Neural crest cell (in vitro differentiated cells): ENCODE data around the gene NFS1. TPM values are rescaled to one million over a fixed set of nuclear protein-coding genes. Genes with fewer than 3 reads are reported as not detected.

Experiments used
- DNase-seq: peaks from one replicate; pipeline ENCODE4 v3.0.0; 2021; ENCODE audit warnings: low read depth, mixed read lengths, low spot score
- H3K27ac Mint-ChIP-seq: one replicate; pipeline ENCODE4 v1.8.0; 2021; ENCODE audit warnings: mild to moderate bottlenecking, mixed read lengths; ENCODE audit not compliant: unreplicated experiment
- H3K27me3 Mint-ChIP-seq: 2 replicates; pipeline ENCODE4 v1.8.0; 2021; ENCODE audit warnings: low read depth, mild to moderate bottlenecking, mixed read lengths
- H3K36me3 Mint-ChIP-seq: 2 replicates; pipeline ENCODE4 v1.8.0; 2021; ENCODE audit warnings: low read depth, mild to moderate bottlenecking, mixed read lengths
- H3K4me1 Mint-ChIP-seq: 2 replicates; pipeline ENCODE4 v1.8.0; 2021; ENCODE audit warnings: mixed read lengths
- H3K4me3 Mint-ChIP-seq: one replicate; pipeline ENCODE4 v1.8.0; 2021; ENCODE audit warnings: mild to moderate bottlenecking, mixed read lengths
- H3K9me3 Mint-ChIP-seq: 2 replicates; pipeline ENCODE4 v1.8.0; 2021; ENCODE audit warnings: mixed read lengths
- total RNA-seq: library from RNA; stranded (reverse); gene quantifications from 2 replicates; pipeline ENCODE4 v1.2.1, GENCODE V29; 2021
- TF ChIP-seq, protein P1 (sequence below): fragments of 200-600 bp; sonication (generic); conservative IDR thresholded peaks from 2 replicates; pipeline ENCODE4 v1.5.0; 2021; ENCODE audit warnings: antibody characterized with exemption, mild to moderate bottlenecking

NFS1 gene
- total RNA-seq, 1 donor from 2014 or later = 21.3 TPM

DNA sequence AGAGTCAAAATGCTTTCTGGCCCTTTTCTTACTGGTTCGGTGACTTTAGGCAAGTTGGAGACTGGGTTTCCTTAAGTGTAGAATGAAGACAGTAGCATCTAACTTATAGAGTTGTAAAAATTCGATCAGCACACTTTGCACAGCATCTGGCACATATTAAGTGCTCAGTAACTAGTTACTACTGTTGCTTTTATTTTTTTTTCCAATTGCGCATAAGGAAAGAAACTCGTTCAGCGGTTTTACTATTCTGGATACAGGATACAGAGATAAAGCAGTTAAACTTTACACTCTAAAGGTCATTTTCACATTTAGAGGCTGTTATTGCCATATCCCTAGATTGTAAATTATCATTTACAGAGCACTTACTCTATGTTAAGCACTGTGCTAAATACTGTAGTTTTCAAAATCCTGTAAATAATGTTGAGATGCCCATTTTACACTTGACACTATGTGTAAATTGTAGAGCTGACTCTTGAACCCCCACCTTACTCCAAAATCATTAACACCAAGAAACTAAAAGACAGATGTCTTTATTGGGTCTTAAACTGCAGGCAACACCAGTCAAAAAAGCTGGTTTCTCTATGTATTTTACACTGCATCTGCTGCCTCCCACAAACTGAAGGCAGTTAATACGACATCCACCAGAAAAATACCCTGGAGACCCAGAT lies 939 bp upstream of the NFS1 start:
- Mint-ChIP-seq H3K4me1 (peaks cover 32% of the 10 kb centered on the region), H3K27me3 (peaks cover 5% of the 10 kb centered on the region), H3K27ac (peak overlapping the region; percentile 97), H3K4me3 (peak overlapping the region; percentile 90), H3K9me3 (no peaks in the 10 kb centered on the region), H3K36me3 (peaks cover 21% of the 10 kb centered on the region)
- TF ChIP-seq, protein P1, sequence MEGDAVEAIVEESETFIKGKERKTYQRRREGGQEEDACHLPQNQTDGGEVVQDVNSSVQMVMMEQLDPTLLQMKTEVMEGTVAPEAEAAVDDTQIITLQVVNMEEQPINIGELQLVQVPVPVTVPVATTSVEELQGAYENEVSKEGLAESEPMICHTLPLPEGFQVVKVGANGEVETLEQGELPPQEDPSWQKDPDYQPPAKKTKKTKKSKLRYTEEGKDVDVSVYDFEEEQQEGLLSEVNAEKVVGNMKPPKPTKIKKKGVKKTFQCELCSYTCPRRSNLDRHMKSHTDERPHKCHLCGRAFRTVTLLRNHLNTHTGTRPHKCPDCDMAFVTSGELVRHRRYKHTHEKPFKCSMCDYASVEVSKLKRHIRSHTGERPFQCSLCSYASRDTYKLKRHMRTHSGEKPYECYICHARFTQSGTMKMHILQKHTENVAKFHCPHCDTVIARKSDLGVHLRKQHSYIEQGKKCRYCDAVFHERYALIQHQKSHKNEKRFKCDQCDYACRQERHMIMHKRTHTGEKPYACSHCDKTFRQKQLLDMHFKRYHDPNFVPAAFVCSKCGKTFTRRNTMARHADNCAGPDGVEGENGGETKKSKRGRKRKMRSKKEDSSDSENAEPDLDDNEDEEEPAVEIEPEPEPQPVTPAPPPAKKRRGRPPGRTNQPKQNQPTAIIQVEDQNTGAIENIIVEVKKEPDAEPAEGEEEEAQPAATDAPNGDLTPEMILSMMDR = no peak
- DNase-seq = no peak

DNA sequence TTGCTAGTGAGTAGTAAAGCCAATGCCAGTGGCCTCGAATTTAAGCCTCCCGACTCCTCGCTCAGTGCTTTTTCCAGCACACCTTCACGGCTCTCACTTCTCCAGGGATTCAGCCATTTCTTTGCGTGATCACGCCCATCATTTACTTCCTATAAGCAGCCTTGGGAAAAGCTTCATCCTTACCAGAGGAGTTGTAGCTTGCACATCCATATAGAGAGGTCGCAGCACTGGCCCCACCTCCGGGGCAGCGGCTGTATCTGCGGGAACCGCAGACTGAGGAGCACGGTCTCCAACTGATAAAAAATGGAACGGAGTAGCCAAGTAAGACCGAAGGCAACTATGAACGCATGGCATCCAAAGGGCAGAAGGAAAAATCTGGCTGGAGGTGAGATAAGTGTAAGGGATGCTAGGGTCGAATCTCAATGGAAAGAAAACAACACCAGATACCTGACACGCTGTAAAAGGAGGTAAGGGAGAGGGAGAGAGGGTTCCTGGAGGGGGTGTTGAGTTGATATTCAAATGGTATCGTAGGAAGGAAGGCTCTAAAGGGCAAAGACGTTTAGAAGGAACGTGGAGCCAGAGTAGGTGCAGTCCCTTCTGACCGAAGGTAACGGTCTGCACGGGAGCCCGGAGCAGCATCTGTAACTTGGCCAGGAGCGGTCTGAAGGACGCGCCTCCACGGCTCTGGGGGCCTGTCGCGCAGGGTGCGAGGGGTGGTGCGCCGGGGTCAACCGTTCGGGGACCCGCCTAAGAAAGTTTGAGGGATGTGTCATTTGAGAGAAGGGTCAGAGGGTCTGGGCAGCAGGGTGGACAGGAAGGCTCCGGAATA lies 640 bp downstream of the NFS1 start:
- Mint-ChIP-seq H3K4me1 (peaks cover 32% of the 10 kb centered on the region), H3K36me3 (peaks cover 9% of the 10 kb centered on the region), H3K4me3 (peak overlapping the region; percentile 90), H3K9me3 (no peaks in the 10 kb centered on the region), H3K27ac (peak overlapping the region; percentile 69), H3K27me3 (peaks cover 5% of the 10 kb centered on the region)
- TF ChIP-seq, protein P1 = no peak
- no peak for DNase-seq

DNA sequence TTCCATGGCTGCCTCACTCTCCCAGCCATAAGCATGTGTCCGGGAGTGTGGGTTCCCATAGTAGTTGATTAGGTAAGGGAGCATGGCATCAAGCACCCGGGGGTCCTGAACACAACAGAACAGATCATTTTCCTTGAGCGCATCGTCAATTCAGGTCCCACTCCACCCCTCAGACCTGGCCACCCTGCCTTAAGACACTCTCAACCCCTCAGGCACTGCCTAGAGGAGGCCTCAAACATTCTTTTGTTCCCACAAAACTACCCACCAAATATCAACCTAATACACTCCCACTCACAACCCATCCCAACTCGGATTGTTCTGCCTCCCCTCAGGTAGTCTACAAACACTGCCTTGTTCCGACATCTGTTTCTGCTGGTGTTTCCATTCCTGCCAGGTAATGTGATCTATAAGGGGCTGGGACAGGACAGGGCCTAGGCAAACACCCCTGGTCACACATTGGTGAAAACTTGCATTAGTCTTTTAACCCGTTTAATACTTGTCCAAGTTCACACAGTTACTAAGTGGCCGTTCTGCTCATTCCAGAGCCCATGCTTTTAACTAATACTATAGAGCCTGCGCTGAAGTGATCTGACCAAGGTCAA lies 1.4 kb downstream of the NFS1 start:
- TF ChIP-seq, protein P1 = no peak
- peaks cover 5% of the 10 kb centered on the region for H3K27me3 Mint-ChIP-seq
- H3K4me1 Mint-ChIP-seq = peaks cover 32% of the 10 kb centered on the region
- H3K27ac Mint-ChIP-seq = no peak overlapping the region
- H3K4me3 Mint-ChIP-seq = peak overlapping the region; percentile 90
- DNase-seq = no peak
- no peaks in the 10 kb centered on the region for H3K9me3 Mint-ChIP-seq
- peaks cover 8% of the 10 kb centered on the region for H3K36me3 Mint-ChIP-seq

DNA sequence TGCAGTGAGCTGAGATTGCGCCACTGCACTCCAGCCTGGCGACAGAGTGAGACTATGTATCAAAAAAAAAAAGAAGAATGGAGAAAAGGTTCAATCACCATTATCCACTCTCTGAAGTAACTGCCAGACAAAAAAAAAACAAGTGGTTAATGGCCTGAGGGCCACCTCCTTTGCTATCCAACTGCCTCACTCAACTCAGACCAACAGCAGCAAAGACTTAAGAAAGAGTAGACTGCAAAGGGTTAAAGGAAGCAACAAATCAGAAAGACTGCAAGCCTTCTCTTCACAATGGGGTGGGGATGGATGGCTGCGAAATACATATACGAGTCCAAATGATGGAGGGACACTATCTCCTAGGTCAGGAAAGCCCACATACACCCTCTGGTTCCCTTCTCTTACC lies 3.2 kb downstream of the NFS1 start:
- TF ChIP-seq, protein P1 = no peak
- Mint-ChIP-seq H3K9me3 (no peaks in the 10 kb centered on the region), H3K27ac (no peak overlapping the region), H3K27me3 (peaks cover 5% of the 10 kb centered on the region), H3K4me1 (peaks cover 31% of the 10 kb centered on the region), H3K36me3 (peaks cover 8% of the 10 kb centered on the region), H3K4me3 (peak overlapping the region; percentile 76)
- DNase-seq = no peak

DNA sequence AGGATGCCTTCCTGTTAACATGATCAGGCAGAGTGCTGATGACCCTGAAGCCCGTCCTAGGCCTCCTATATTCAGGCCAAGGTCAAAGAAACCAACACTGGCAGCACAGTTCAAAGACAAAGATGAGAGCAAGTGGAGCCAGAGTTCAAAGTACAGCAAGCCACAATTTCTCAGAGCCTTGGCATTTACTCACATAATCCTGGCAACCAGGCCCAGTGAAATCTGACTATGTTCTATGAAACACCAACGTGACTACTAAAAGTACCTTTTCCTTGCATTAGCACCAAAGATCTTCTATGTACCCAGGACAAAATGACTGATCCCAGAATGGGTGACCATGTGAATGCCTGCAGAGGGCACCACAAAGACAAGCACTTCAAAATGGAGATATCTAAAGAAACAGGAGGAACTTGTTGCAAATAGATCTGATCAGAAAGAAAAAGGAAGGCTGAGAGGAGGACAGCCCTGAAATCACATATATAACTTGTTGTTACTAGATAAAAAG lies 3.9 kb downstream of the NFS1 start:
- Mint-ChIP-seq H3K4me3 (peak overlapping the region; percentile 64), H3K9me3 (no peaks in the 10 kb centered on the region), H3K4me1 (peaks cover 24% of the 10 kb centered on the region), H3K27me3 (peaks cover 5% of the 10 kb centered on the region), H3K36me3 (peaks cover 8% of the 10 kb centered on the region), H3K27ac (no peak overlapping the region)
- DNase-seq = no peak
- TF ChIP-seq, protein P1 = no peak
